D721Med (cell line): ENCODE measurements around the gene RCC2.
"Not testable (repeated sequence)": the region's sequence is repeated elsewhere in the genome, so short reads cannot be mapped to it uniquely, and the experiment has no call there.

Experiments used
- DNase-seq: peaks from one replicate; pipeline ENCODE4 v3.0.0; 2011; ENCODE audit warnings: low spot score; ENCODE audit not compliant: insufficient read length
- FAIRE-seq: peaks from 2 replicates; lab custom pipeline; 2011; peaks lifted over from hg19 to GRCh38; lab: Jason Lieb, UNC
- CTCF ChIP-seq: IDR thresholded peaks from 2 replicates; pipeline ENCODE4 v1.5.1; 2012; ENCODE audit warnings: mild to moderate bottlenecking, control low read depth; ENCODE audit not compliant: insufficient read depth; ENCODE audit errors: missing control alignments

RCC2 gene

GRCh38 chr1:17439250-17440073 is at the start of gene RCC2:
TSS of gene RCC2 (minus strand) at chr1:17439677. CDS start at chr1:17438514, 1,163 bp downstream.
- TF ChIP-seq CTCF, result peak; percentile 20
- DNase-seq (no peak), FAIRE-seq (no peak)

- DNase-seq (no peak), FAIRE-seq (no peak)
- TF ChIP-seq CTCF, result no peak
Measured at GRCh38 chr1:17486242-17486641, 46.8 kb upstream of the RCC2 start.

- FAIRE-seq, result no peak
- peak; percentile 34 for TF ChIP-seq CTCF
- no peak for DNase-seq
Measured at GRCh38 chr1:17485281-17485680, 45.8 kb upstream of the RCC2 start.

DNA sequence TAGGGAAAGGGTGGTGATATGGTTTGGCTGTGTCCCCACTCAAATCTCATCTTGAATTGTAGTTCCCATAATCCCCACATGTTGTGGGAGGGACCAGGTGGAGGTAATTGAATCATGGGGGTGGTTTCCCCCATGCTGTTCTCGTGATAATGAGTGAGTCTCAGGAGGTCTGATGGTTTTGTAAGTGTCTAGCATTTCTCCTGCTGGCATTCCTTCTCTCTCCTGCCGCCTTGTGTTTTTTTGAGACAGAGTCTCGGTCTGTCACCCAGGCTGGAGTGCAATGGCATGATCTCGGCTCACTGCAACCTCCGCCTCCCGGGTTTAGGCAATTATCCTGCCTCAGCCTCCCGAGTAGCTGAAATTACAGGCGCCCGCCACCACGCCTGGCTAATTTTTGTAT is 42.5 kb upstream of the RCC2 start:
- FAIRE-seq, DNase-seq: not testable (repeated sequence)

- TF ChIP-seq CTCF, result no peak
- FAIRE-seq, result no peak
- DNase-seq, result no peak
Measured at GRCh38 chr1:17480846-17481245, 41.4 kb upstream of the RCC2 start.

DNA sequence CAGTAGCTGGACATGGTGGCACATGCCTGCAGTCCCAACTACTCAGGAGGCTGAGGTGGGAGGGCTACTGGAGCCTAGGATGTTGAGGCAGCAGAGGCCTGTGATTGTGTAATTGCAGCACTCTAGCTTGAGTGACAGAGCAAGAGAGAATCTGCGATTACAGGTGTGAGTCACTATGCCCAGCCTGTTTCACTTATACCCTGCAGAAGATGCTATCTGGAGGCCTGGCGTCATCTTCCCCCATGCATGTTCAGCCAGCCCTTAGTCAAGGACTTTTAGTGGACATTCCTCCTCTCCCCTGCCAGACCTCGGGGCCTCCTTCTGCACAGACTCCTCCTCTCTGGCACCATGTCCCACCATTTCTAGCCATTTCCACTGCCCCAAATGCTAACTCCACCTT is 36.3 kb upstream of the RCC2 start:
- no peak for TF ChIP-seq CTCF
- FAIRE-seq, result no peak
- DNase-seq, result no peak

GRCh38 chr1:17474836-17475555 is 35.5 kb upstream of the RCC2 start:
- FAIRE-seq, DNase-seq: not testable (repeated sequence)

GRCh38 chr1:17472814-17473213 is 33.3 kb upstream of the RCC2 start:
- DNase-seq, result no peak
- no peak for FAIRE-seq
- no peak for TF ChIP-seq CTCF
